GM21390 (cell line): ENCODE measurements around the gene CBLB.
A peak's percentile ranks its signal among the peaks of the same experiment; 100 is the strongest.

Experiments used
- ATAC-seq: cut with Tn5 transposase; IDR thresholded peaks from one replicate; pipeline ENCODE4 v1.9.1; 2021; ENCODE audit not compliant: unreplicated experiment

Gene CBLB

DNA sequence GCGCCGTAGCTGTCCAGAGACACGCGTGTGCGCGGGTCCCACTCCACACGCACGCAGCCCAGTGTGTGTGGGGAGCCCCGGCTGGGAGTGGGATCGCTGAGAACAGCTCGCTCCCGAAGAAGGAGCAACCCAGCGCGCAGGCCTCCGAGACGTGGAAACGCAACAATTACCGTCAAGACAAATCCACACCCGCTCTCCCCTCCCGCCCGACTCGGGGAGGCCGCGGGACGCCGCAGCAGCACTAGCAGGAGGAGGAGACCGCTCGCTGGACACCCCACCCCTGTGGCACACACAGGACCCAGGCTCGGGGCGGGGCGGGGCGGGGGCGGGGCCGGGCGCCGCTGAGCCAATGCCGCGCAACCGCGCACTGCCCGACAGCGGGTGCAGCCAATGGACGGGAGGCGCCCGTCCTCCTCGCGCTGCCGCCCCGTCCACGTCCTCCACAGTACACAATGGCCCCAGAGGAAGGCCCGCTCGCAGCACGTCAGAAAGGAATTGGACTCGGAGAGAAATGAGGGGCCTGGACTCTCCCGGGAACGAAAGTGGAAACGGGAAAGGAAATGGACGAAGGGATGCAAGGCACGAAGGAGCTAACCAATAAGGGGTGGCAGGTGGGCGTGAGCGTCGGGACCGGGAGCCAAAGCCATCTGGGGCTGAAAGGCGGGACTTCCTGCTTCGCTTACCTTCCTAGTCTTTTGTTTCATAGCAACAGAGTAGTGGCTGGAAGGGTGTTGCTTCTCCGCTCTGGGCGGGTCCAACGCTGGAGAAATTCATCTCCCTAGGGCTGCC is at the start of gene CBLB:
Gene CBLB, minus strand, starts transcription at position 271 of the 789 bp plus-strand sequence. CDS start 1,435 bp downstream, outside the sequence.
- peak; percentile 74 for ATAC-seq

DNA sequence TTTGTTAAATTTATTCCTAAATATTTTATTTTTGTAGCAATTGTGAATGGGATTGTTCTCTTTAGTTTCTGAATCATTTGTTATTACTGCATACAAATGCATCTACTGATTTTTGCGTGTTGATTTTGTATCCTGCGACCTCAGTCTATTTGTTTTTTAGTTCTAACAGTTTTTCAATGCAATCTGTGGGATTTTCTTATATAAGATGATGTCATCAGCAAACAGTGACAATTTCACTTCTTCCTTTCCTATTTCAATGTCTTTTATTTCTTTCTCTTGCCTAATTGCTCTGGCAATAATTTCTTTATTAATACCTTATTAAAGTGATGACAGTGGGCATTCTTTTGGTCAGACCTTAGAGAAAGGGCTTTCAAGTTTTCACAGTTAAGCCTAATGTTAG is 48.0 kb upstream of the CBLB start:
- ATAC-seq: no peak

DNA sequence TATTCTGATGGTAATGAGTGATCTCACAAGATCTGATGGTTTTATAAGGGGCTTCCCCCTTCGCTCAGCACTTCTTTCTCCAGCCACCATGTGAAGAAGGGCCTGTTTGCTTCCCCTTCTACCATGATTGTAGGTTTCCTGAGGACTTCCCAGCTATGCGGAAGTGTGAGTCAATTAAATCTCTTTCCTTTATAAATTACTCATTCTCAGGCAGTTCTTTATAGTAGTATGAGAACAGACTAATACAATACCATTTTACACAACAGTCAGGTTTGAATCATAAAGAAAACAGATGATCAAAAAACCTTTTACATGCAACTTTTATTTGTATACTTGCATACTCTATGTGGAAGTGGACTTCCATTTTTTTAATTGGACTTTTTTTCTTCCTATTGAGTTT is 46.7 kb upstream of the CBLB start:
- no peak for ATAC-seq

DNA sequence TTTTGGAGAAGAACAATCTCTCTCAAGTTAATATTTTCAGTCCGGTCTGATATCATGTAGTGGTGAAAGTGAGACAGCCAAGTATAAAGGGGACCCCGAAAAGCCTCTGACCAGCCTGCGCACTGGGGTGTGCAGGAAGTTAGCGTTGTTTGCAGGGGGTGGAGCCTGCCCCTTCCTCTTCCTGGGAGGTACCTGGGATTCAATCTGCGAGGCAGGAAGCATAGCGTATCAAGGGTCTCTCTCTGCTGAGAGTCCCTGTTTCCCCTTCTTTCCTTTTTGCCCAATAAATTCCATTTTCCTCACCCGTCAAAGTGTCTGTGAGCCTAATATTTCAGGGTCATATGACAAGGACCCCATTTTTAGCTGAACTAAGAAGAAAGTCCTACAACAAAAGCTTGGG is 44.8 kb upstream of the CBLB start:
- no peak for ATAC-seq

DNA sequence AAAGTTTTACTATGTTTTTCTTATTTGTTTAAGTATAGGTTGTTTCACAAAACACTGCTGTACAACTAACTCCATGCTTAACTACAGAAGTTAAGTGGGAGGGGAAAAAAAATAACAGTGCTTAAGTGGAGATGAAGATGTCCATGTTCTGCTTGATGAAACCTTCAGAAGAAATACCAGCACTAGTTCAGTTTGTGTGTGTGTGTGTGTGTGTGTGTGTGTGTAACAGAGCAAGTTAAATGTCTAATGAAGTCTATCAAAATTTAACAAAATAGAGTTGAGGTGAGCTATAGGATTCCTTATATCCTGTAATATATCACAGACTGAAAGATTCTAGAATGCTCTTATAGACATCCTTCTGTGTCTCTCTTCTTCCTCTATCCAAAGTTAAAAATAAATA is 44.1 kb upstream of the CBLB start:
- ATAC-seq: no peak

DNA sequence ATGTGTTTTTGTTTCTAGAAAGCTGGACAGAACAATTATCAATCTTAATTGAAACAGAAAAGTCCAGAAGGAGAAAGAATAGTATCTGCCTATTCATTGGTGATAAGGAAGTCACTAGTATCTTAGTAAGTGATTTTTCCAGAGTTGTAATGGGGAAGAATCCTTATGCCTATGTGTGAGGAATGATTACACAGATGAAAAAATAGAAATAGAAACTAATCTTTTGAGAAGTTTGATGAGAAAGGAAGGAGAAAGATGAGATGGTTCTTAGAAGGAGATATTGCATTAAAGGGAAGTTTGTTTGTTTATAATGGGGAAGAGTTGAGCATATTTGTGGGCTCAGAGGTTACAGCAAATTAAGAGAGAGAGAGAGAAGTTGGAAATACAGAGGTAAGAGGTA is 42.7 kb upstream of the CBLB start:
- ATAC-seq: no peak

DNA sequence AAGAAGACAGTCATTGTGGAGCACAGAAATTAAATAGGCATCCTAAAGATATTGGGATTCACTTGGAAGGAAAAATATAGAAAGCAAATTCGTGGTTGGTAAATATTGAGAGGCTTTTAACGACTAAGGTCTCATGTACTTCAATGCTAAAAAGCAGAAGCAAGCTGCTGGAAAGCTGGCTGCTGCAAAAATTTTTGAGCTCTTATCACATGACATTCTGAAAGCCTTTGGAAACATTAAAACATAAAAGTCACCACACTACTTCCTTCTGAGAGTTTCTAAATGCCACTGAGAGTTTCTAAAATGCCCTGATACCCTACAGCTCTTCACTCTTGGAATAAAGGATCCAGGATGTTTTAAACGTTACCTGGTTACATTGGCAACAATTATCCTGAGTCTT is 39.0 kb upstream of the CBLB start:
- peak; percentile 69 for ATAC-seq

DNA sequence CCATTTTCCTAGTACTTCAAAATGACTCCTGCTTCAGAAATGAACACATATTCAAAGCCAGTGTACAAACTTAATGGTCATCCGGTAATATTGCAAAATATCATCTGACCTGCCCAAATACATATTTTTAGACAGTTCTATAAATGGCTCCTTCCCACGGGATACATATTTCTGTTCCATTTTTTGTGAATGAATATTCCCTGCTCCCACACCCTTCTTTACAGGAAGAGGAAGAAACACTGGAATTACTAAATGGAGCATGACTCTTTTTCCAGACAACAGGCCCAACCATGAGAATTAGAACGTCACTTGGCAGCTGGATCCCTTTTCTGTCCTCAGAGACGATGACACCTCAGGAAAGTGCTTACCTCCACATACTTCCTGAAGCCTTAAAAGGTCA is 38.0 kb upstream of the CBLB start:
- ATAC-seq: no peak

DNA sequence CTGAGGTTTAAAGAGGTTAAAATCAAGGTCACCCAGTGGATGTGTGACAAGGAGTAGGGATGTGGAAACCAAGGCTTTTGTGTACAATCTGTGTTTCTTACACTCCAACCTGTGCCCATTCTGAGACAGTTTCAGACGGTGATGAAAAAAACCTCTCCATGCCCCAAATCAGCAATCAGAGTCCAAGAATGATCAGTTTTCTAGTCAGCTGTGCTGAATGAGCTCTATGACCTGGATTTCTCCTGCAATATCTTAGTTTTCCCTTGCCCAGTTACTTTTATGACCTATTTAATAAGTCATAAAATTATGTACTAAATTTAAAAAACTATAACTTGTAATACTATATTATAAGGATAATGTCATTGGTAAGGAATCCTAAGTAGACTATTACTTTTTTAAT is 37.5 kb upstream of the CBLB start:
- ATAC-seq: no peak

DNA sequence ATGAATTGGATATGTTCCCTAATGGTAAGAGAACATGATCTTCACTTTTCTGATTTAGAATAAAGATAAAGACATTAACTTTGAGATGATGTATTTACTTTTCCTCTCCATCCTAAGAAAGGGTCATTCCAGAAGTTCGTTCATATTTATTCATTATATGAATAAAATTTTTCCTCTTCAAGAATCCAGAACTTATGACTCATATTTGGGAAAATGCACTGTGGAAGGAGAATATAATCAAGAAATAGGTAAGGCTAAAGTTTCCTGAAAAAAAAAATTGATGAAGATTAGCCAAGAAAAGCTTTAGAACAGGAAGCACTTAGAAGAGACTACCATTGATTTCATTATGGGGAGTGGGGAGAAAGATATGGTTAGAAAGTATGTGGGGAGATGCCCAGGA is 36.5 kb upstream of the CBLB start:
- no peak for ATAC-seq

DNA sequence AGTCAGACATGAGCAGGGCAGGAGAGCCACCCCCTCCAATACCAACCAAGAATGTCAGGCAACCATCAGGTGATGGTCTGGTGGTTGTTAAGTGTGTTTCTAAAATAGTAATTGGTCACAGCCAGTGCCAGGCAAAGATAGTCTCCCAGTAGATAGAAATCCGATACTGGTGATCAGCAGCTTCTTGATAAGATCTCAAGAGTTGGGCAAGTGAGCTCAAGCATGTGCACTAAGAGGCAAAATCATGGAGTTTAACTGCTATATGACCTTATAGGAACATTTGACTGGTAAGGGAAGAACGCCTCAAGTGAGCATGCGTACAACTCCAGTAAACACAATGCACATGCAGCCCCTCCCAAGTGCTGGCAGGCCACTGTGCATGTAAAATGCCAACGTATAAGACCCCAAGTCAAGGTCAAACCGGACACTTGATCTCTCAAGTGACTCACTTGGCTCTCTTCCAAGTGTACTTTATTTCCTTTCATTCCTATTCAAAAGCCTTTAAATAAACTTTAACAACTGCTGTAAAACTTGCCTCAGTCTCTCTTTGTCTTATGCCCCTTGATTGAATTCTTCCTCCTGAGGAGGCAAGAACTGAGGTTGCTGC is 36.0 kb upstream of the CBLB start:
- ATAC-seq: no peak

DNA sequence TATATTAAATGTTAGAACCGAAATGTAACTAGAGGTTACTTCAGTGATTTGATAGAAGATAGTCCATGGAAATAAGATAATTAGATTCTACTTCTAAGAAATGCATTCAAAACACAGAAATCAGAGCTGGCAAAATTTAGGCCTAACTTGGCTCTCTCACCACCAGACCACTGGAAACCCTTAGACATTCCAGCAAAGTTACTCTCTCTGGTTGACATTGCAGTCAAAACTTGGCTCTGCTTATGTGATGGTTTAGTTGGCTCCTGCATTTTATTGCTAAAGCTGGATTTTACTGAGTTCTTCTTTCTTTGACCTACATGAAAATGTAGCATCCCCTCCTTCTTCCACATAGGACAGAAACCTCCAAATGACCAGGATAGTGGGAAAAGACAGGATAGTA is 35.4 kb upstream of the CBLB start:
- no peak for ATAC-seq

DNA sequence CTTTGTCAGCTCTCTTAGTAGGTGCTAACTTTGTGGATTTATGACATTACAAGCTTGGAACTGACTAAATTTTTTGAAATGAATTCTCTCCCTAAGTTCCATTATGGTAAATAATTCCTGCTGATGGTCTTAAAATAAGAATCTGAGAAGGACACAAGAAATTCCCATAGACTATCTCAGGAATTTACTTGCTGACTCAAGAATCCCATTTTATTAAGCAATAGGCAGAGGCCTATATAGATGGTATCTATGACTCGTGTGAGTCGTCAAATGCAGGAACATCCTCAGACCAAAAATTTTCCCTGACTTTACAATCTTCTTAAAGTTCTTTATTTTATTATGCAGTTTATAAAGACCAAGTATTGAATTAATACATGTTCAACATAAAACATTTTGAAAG is 30.7 kb upstream of the CBLB start:
- no peak for ATAC-seq

DNA sequence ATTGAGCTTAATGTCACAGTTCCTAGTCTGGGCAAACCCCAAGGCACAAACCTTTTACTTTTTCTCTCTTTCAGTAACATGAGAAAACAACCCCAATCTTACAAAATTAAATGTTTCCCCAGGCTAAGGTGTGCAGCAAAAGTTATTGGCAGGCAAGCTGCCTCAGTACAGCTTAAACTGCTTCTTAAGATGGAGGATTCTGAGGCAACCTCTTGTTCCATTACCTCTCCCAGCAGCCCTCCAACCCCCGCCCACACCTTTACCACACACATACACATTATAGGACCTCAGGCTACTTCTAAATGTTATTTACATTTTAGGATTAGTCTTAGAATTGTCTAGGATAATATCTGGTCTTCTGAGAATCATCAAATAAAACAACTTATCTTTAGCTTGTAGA is 22.3 kb upstream of the CBLB start:
- no peak for ATAC-seq

DNA sequence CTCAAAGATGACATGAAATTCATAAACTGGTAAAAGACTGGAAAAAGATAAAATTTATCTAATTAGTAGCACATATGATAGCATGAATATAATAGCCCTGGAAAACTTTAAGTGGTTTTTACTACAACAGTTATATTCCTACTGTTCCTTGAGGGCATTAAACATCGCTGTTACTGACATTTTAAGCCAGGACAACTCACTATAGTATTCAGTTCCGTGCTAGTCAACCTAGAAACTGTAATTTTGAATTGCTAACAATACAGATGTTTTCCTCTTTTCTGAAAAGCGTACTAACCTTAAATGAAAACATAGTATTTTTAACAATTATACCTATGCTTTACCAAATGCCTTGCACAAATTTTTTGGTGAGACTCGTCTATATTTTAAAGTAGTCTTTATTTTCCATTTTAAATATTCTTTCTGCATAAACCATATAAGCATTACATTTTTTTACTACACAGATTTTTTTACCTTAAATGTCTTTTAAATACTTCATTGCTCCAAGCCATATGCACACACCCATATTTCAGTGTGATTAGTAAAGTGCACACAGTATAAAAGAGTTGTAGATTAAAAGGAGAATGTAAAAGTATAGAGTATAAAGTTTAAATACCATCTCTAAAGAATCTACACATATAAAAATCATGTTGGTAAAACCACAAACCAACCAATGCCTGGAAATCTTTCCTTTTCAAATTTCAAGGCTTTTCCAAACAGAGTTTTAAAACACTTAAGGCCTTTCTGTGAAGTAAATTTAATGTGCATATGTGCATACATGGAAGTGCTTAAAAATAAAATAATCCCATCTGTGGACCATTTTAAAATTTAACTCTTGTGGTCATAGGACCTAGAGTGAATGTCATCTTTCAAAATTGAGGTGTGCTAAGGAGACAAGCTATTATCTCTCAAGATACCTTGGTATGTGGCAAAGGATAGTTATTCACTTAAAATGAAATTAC is 20.1 kb upstream of the CBLB start:
- ATAC-seq: no peak

DNA sequence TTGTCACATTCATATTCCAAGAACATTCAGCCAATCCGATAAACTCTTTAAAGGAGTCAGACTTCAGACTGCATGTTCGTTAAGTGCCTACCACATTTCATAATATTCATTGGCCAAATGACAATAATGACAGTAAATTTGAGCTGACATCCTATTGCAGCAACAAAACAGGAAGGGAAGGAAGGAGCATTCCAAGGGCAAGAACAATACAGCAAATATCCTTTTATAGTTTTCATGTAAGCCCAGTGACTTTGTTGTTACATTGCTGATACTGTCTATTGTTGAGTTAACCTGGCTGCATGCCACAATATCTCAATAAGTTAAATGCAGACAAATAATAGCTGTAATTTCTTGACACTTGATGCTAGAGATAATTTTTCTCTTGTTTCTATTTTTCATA is 16.4 kb upstream of the CBLB start:
- no peak for ATAC-seq

DNA sequence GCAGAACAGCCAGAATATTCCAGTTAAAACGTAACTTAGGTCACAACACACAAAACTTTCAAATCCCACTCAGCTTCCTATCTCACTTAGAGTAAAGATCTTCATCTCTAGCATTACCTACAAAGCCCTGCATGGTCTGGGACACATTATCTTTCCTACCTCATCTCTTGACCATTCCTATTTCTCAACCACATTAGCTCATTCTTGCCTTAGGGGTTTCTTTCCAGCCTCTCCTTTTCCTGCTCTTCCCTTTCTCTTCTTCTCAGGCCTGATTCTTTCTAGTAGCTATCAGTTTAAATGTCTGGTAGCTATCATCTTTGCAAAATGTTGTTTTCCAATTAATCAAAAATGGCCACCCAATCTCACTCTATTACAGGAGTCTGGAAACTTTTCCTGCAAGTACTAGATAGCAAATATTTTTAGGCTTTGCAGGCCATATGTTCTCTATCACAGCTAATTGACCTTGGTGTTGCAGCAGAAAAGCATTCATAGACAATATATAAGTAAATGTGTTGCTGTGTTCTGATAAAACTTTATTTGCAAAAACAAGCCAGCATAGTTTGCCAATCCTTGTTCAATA is 15.1 kb upstream of the CBLB start:
- ATAC-seq: no peak

DNA sequence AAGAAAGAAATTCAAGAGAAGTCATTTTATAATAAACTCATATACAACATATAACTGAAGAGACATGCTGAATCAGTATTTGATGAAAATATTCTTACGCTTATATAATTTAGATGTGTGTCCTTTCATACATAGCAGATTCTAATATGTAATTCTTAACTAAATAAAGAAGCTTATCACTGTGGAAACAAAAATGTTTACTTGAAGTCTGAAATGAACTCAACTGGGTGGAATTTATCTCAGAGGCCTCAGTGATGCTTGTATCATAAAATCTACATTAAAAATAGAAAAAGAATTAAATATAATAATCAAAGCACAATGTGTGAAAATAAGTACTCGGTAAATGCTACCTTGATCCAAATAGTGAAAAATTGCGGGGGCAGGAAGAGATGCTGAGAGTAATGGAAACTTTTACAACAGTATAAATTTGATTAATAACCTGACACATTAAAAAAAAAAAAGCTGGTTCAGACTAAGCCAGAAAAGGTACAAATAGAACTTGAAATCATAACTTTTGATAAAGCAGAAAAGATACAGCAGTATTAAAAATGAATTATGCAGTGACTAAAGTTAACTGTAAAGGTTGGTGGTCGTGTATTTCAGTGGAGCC is 12.0 kb upstream of the CBLB start:
- no peak for ATAC-seq

DNA sequence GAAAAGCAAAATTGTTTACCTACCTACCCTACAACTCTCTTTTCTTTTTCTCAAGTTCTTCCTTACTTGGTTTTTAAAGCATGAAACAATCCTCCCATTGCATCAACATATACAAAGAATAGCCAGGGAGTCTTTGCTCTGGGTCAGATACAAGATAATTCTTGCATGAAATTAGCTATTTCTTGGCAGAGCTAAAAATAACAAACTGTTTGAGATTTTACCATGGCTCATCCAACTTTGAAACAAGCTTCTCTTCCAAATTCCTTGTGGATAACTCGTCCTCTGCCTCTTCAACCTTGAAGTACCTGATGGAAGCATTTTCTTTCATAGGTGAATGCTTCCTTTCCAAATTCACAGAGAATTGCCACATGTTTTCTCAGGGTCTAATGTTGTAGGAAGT is 9.2 kb upstream of the CBLB start:
- ATAC-seq: no peak

DNA sequence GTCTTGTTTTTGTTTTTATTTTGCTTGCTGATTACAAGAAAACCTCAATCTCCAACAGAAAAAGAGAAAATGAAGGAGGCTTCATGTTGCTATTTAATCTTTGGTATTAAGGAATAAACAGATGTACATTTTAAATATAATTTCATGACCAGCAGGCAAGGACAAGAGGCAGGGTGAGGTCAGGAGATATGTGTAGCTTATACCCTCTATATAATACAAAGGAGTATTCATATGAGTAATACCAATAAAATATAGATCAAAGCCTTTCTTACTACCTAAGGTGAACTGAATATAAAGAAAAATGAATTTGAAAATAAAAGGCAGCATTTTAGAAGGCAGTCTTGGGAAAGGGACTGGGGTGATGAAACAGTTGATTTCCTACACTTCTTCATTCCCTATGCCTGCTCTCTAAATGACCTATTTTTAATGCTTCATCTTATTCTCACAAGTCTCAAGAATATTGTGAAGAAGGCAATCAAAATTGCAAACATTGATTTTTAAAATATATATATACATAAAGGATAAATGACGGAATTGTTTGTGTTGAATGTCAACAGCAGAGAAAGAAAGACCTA is 8.6 kb upstream of the CBLB start:
- ATAC-seq: no peak
